Islet of Langerhans (tissue), 1 donor: ENCODE results near the gene PSMG3.
A peak's percentile ranks its signal among the peaks of the same experiment; 100 is the strongest.
"Not testable (repeated sequence)": the region's sequence is repeated elsewhere in the genome, so short reads cannot be mapped to it uniquely, and the experiment has no call there.

Source experiments
- FAIRE-seq: peaks from one replicate; lab custom pipeline; 2011; peaks lifted over from hg19 to GRCh38; lab: Jason Lieb, UNC

Gene PSMG3

DNA sequence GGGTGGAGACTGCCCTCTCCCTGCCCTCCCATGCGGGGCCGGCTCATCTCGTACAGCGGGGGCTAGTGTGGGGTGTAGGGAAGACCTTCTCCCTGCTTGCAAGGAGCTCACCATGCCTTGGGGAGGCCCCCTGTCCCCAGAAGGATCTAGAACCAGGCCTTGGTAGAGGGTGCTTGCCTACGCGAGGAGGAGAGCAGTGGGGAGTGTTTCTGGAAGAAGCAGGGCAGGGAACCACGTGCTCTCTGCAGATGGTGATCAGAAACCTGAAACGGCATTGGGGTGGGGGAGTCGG, 36.6 kb downstream of the PSMG3 start:
- no peak for FAIRE-seq

GRCh38 chr7:1532456-1533254, 37.2 kb downstream of the PSMG3 start:
- FAIRE-seq = peak; percentile 94

- FAIRE-seq = no peak
Observed at GRCh38 chr7:1531979-1532455, 37.8 kb downstream of the PSMG3 start.

DNA sequence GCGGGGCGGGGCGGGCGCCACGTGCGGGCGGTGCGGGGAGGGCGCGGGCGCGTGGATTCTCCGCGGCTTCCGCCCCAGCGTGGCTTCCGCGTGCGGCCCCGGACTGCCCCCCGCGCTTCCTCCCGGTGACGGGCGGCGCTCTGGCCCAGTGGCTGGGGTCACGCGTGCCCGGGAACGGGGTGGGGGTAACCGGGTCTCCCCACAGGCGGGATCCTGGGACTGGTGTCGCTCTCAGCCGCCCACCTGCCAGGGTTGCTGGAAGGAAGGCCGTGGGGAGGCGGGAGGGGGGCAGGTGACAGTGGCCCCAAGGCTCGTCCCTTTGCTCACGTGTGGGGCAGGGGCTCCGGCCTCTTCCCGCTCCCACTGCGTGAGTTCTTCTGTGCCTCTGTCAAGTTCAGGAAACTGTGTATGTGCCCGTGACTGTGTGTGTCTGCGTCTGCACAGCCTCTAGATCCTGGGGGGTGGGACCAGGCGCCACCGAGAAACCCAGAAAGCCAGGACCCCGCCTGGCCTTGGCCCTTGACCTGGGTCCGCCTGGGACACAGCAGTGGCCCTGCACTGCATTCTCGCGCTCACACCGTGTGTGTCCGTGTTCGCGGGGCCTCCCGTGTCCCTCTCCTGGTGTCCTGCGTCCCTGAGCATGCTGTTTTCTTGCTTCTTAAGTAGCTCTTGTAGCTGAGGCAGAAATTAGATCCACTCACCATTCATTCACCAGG, 38.4 kb downstream of the PSMG3 start:
- FAIRE-seq = no peak

GRCh38 chr7:1530946-1531262, 38.9 kb downstream of the PSMG3 start:
- FAIRE-seq = no peak

GRCh38 chr7:1529383-1530116, 40.3 kb downstream of the PSMG3 start:
- no peak for FAIRE-seq

DNA sequence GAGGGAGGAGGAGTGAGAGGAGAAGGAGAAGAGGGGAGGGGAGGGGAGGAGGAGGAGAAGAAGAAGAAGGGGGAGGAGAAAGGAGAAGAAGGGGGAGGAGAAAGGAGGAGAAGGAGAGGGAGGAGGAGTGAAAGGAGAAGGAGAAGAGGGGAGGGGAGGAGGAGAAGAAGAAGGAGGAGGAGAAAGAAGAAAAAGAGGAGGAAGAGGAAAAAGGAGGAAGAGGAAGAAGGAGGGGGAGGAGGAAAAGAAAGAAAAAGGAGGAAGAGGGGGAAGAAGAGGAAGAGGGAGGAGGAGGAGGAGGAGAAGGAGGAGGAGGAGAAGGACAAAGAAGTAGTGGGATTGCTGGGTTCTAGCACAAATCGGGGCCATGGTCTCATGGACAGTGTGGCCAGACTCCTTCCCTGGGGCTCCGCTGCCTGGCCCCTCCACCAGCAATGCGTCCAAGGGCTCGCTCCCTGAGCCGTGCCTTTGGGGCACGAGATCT, 43.5 kb downstream of the PSMG3 start:
- FAIRE-seq = no peak

GRCh38 chr7:1525409-1525808, 44.4 kb downstream of the PSMG3 start:
- FAIRE-seq = no peak

DNA sequence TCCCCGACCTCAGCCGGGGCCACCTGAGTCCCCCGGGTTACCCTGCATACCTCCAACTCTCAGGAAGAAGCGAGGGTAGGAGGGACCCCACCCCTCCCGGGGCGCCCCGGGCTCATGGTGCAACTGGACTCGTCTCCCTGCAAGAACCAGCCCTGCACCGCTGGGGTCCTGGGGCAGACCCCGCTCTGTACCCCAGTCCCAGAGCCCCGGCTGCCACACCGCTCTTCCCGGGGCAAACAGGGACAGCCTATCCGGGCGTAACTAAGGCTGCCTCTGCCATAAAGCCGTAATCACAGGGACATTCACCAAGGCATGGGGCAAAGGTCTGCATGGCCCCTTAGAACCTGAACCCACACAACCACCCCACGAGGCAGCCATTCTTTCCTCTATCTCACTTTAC, 46.0 kb downstream of the PSMG3 start:
- FAIRE-seq = no peak

GRCh38 chr7:1523208-1523607, 46.6 kb downstream of the PSMG3 start:
- no peak for FAIRE-seq

DNA sequence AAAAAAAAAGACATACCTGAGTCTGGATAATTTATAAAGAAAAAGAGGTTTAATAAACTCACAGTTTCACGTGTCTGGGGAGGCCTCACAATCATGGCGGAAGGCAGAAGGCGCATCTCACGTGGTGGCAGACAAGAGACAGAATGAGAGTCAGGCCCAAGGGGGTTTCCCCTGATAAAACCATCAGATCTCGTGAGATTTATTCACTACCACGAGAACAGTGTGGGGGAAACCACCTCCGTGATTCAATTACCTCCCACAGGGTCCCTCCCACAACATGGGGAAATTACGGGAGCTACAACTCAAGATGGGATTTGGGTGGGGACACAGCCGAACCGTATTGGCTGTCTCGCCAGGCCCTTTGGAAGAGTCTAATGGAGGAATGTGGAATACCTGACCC, 48.4 kb downstream of the PSMG3 start:
- no peak for FAIRE-seq

DNA sequence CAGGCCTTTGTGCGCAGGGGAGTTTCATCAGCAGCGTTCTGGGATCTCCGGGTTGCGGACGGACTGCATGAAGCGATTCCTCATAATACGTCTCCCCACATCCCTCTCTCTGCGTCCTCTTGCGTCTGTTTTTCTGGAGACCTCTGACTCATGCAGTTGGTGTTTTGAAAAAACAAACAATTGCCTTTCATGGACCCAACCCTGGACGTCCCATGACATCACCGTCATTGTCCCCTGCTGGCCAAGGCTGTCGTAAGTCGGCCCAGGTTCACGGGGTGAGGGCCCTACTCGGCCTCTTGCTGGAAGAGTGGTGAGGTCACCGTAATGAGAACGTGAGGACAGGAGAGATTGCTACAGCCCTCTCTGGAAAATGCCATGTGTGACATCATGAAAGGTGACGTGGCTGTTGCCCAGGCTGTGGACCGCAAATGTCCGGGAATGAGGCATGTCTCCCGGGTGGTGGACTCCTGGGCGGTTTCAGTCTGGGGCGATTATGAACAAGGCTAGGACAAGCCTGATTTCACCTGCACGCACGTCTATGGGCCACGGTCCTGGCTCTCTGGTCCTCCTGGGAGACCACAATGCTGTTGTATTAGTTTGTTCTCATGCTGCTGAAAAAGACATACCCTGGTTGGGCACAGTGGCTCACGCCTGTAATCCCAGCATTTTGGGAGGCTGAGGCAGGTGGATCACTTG, 49.1 kb downstream of the PSMG3 start:
- FAIRE-seq = no peak

- FAIRE-seq = not testable (repeated sequence)
Observed at GRCh38 chr7:1519322-1519922, 50.4 kb downstream of the PSMG3 start.
